Lower leg skin (tissue), 3 donors: ENCODE data around the gene SMIM36.

Experiments
- CTCF ChIP-seq, 3 donors: fragments of 450-650 bp; IDR thresholded peaks; one replicate each; pipeline ENCODE4 v1.5.1; 2016; ENCODE audit warnings: antibody characterized with exemption in 3 of 3, mild to moderate bottlenecking in 3 of 3, moderate library complexity in 2 of 3
- POLR2A ChIP-seq, 2 donors: fragments of 450-650 bp; IDR thresholded peaks; one replicate each; pipeline ENCODE4 v1.6.1; 2016 to 2017; ENCODE audit warnings: antibody characterized with exemption in 2 of 2, mild to moderate bottlenecking in 1 of 2, moderate library complexity in 1 of 2

GRCh38 chr17:55518510-55518909 is 7.3 kb upstream of the SMIM36 start:
- TF ChIP-seq CTCF (IDR thresholded peaks at IDR 0.05) (no peak), POLR2A (IDR thresholded peaks at IDR 0.05) (no peak)
